Osteocyte (in vitro differentiated cells): ENCODE measurements around the gene PIGB. TPM values are rescaled to one million over a fixed set of nuclear protein-coding genes. Genes with fewer than 3 reads are reported as not detected.

ENCODE experiments used
- DNase-seq: peaks from one replicate; pipeline ENCODE4 v3.0.0; 2021; ENCODE audit warnings: mixed read lengths; ENCODE audit not compliant: unreplicated experiment; ENCODE audit errors: extremely low spot score
- H3K27ac Mint-ChIP-seq: one replicate; pipeline ENCODE4 v1.8.0; 2021; ENCODE audit warnings: mild to moderate bottlenecking, mixed read lengths; ENCODE audit not compliant: unreplicated experiment
- H3K27me3 Mint-ChIP-seq: one replicate; pipeline ENCODE4 v1.8.0; 2021; ENCODE audit warnings: mixed read lengths; ENCODE audit not compliant: unreplicated experiment
- H3K36me3 Mint-ChIP-seq: one replicate; pipeline ENCODE4 v1.8.0; 2021; ENCODE audit warnings: mixed read lengths; ENCODE audit not compliant: unreplicated experiment
- H3K4me1 Mint-ChIP-seq: one replicate; pipeline ENCODE4 v1.8.0; 2021; ENCODE audit warnings: mixed read lengths; ENCODE audit not compliant: unreplicated experiment
- H3K4me3 Mint-ChIP-seq: one replicate; pipeline ENCODE4 v1.8.0; 2021; ENCODE audit warnings: mild to moderate bottlenecking, moderate library complexity, mixed read lengths; ENCODE audit not compliant: unreplicated experiment
- H3K9me3 Mint-ChIP-seq: one replicate; pipeline ENCODE4 v1.8.0; 2021; ENCODE audit warnings: mixed read lengths; ENCODE audit not compliant: unreplicated experiment
- CTCF ChIP-seq: fragments of 200-600 bp; sonication (generic); IDR thresholded peaks from 2 replicates; pipeline ENCODE4 v1.5.0; 2021; ENCODE audit warnings: antibody characterized with exemption, mild to moderate bottlenecking, moderate library complexity
- long read RNA-seq: library from polyadenylated mRNA; unstranded; transcript quantifications from one replicate; pipeline ENCODE4 v2.0.0, GENCODE V29; 2021
- total RNA-seq: library from RNA; stranded (reverse); gene quantifications from 2 replicates; pipeline ENCODE4 v1.2.1, GENCODE V29; 2021

PIGB gene
- 15.4 and 15.9 TPM in 2 replicates for total RNA-seq
- long read RNA-seq, transcript PIGB-202 (12 exons, 1,668 nt), result major isoform, 33 of 57 reads
- long read RNA-seq, partial matches to known transcripts, result 3 of 57 reads
- long read RNA-seq, other reads (novel, unspliced or antisense), result 19 of 57 reads

GRCh38 chr15:55318588-55319494 lies at the start of gene PIGB, which contains the start of gene PIGBOS1:
Gene PIGB, plus strand, starts transcription at chr15:55319222. Its CDS starts 29 bp downstream, at chr15:55319251.
Gene PIGBOS1, minus strand, starts transcription at chr15:55319123. Its CDS starts 1,331 bp downstream, at chr15:55317792.
- H3K27ac Mint-ChIP-seq, result peak within 1 kb of the TSS; percentile 100
- H3K27me3 Mint-ChIP-seq, result no peaks in the 10 kb centered on the region
- TF ChIP-seq CTCF, result no peak
- H3K36me3 Mint-ChIP-seq, result peaks cover 7% of the 10 kb centered on the region
- peak within 1 kb of the TSS; percentile 98 for H3K4me3 Mint-ChIP-seq
- peaks cover 32% of the 10 kb centered on the region for H3K4me1 Mint-ChIP-seq
- DNase-seq, result peak; percentile 92
- no peaks in the 10 kb centered on the region for H3K9me3 Mint-ChIP-seq

- Mint-ChIP-seq H3K36me3 (peaks cover 8% of the 10 kb centered on the region), H3K27ac (no peak overlapping the region), H3K4me3 (no peak overlapping the region), H3K4me1 (no peaks in the 10 kb centered on the region), H3K9me3 (no peaks in the 10 kb centered on the region), H3K27me3 (no peaks in the 10 kb centered on the region)
- no peak for DNase-seq
- TF ChIP-seq CTCF, result no peak
Measured at GRCh38 chr15:55270291-55270690, 48.7 kb upstream of the PIGB start.

GRCh38 chr15:55276324-55276723 lies 42.7 kb upstream of the PIGB start:
- Mint-ChIP-seq H3K27me3 (no peaks in the 10 kb centered on the region), H3K36me3 (peaks cover 3% of the 10 kb centered on the region), H3K9me3 (no peaks in the 10 kb centered on the region), H3K4me3 (no peak overlapping the region), H3K27ac (no peak overlapping the region), H3K4me1 (peaks cover 5% of the 10 kb centered on the region)
- no peak for DNase-seq
- no peak for TF ChIP-seq CTCF

- no peak for DNase-seq
- Mint-ChIP-seq H3K27ac (no peak overlapping the region), H3K36me3 (peaks cover 3% of the 10 kb centered on the region), H3K4me1 (peaks cover 9% of the 10 kb centered on the region), H3K27me3 (no peaks in the 10 kb centered on the region), H3K9me3 (no peaks in the 10 kb centered on the region), H3K4me3 (no peak overlapping the region)
- no peak for TF ChIP-seq CTCF
Measured at GRCh38 chr15:55277116-55277564, 41.9 kb upstream of the PIGB start.

- Mint-ChIP-seq H3K27ac (no peak overlapping the region), H3K9me3 (no peaks in the 10 kb centered on the region), H3K27me3 (no peaks in the 10 kb centered on the region), H3K4me3 (no peak overlapping the region), H3K36me3 (peaks cover 3% of the 10 kb centered on the region), H3K4me1 (peaks cover 15% of the 10 kb centered on the region)
- TF ChIP-seq CTCF, result no peak
- no peak for DNase-seq
Measured at GRCh38 chr15:55277715-55278114, 41.3 kb upstream of the PIGB start.
